GM13977 (cell line): ENCODE results near the gene TRPV4.

Experiments
- DNase-seq: peaks from one replicate; pipeline ENCODE4 v3.0.0; 2012; ENCODE audit warnings: low spot score
- in situ Hi-C: fragments of 300-500 bp; cut with MboI; formaldehyde crosslinking; loops from one replicate; pipeline ENCODE4 v1.12.0; 2022; ENCODE audit warnings: low sequenced_read_pairs, low pct_unique_long_range_greater_than_20kb, mixed read lengths, inconsistent platforms; ENCODE audit not compliant: unreplicated experiment
- TF ChIP-seq, protein P1 (sequence below): IDR thresholded peaks from 2 replicates; pipeline ENCODE4 v1.5.1; 2012; ENCODE audit warnings: mild to moderate bottlenecking, control low read depth; ENCODE audit not compliant: insufficient read depth; ENCODE audit errors: extremely low read depth, missing control alignments

TRPV4 gene

DNA sequence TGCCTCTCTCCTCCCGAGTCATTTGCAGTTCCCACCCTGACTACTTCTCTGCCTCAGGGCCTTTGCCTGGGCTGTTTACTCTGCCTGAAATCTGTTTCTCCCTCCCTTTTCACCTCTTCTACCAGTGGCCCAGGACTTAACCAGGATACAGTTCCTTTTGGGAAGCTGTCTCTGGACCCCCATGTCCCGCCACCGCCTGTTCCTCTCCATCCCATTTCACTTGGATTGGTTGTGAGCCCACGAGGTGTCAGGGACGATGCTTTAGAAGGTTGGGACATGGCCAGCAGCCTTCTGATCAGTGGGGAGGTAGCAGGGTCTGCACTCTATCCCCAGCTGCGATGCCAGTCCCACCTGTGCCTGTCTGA lies 67.8 kb downstream of the TRPV4 start:
- DNase-seq = no peak
- in situ Hi-C loops = no loop called here
- TF ChIP-seq, protein P1, sequence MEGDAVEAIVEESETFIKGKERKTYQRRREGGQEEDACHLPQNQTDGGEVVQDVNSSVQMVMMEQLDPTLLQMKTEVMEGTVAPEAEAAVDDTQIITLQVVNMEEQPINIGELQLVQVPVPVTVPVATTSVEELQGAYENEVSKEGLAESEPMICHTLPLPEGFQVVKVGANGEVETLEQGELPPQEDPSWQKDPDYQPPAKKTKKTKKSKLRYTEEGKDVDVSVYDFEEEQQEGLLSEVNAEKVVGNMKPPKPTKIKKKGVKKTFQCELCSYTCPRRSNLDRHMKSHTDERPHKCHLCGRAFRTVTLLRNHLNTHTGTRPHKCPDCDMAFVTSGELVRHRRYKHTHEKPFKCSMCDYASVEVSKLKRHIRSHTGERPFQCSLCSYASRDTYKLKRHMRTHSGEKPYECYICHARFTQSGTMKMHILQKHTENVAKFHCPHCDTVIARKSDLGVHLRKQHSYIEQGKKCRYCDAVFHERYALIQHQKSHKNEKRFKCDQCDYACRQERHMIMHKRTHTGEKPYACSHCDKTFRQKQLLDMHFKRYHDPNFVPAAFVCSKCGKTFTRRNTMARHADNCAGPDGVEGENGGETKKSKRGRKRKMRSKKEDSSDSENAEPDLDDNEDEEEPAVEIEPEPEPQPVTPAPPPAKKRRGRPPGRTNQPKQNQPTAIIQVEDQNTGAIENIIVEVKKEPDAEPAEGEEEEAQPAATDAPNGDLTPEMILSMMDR = no peak

DNA sequence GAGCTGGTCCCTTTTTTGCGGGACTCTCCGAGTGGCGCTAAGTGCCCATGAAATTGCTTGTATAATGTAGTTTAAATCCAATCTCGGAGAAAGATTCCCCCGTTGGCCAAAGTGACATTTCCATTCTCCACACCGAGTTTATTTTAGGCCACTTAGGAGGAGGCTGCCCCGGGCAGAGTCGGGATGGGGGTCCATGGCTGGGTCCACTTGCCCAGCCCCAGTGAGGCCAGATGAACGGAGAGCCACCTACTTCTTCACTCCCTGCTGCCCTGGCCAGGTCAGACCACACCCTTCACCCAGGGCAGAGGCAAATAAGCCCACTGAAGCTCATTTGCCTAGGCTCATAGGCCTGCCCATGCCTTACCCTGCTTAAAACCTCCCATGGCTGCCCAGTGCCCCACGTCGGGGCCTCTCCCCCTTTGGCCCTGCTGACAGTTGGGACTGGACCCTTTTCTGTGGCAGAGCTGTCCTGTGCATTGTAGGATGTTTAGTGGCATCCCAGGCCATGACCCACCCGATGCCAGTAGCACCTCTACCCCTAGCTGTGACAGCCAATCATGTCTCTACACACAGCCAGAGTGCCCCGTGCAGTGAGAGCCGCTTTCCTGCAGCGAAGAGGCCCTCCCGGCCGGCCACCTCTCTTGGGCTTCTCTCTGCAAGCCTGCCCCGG lies 68.3 kb downstream of the TRPV4 start:
- in situ Hi-C loops = no loop called here
- TF ChIP-seq, protein P1 = no peak
- no peak for DNase-seq

DNA sequence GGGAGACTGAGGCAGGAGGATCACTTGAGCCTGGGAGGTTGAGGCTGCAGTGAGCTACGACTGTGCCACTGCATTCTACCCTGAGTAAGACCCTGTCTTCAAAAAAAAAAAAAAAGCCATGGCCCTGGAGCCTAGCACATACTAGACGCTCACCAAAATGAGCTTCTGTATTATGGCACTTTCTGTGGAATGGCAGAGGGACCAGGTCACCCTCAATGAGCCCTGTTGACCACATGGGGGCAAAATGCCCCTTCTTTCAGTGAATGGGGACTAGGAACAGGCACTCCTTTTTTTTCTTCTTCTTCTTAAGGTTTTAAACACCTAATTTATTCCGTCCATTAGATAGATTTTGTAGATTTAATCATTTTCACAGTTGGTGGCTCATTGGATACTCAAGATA lies 69.1 kb downstream of the TRPV4 start:
- TF ChIP-seq, protein P1 = no peak
- in situ Hi-C loops = no loop called here
- DNase-seq = no peak

DNA sequence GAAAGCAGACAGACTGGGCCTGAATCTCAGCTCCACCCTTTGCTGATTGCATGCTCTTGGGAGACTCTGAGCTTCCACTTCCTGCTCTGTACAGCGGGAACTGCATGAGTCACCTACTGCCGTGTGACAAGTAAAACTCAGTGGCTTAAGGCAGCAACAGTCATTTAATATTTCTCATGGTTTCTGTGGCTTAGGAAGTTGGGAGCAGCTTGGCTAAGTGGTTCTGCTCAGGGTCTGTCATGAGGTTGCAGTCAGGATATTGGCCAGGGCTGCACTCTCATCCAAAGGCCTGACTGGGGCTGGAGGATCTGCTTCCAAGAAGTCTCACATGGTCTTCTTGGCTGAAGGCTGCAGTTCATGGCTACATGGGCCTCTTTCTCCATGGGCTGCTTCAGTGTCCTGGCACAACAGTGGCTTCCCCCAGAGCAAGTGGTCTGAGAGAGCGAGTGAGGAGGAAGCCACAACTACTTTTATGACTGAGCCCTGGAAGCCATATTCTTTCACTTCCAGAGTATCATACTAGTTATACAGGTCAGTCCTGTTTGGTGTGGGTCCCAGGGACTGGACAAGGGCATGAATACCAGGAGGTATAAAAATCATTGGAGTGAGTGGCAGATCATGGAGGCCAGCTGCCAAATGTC lies 69.9 kb downstream of the TRPV4 start:
- in situ Hi-C loops = no loop called here
- DNase-seq = no peak
- TF ChIP-seq, protein P1 = no peak

DNA sequence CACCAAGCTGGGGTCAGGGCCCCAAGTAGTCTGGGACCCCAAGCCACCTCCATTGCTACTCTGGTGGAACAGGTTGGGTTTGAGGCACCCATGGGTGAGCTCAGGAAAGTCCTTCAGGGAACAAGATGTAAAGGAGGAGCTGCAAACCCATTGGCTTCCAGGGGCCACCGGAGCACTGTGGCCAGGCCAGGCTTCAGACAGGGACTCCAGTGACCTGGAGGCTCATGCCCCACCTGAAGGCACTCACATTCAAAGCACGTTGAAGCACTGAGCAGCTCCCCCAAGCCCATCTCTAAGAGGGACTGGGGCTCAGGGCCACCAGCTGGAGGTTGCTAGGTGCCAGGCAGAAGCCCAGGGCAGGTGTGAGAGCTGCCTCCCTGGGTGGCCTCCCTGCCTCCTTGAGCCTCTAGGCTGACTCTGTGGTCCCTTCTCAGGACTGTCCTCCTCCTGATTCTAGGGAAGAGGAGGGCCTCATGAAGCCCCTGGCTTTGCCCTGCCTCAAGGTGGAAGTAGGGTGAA lies 70.5 kb downstream of the TRPV4 start:
- DNase-seq = no peak
- in situ Hi-C loops = no loop called here
- TF ChIP-seq, protein P1 = no peak

DNA sequence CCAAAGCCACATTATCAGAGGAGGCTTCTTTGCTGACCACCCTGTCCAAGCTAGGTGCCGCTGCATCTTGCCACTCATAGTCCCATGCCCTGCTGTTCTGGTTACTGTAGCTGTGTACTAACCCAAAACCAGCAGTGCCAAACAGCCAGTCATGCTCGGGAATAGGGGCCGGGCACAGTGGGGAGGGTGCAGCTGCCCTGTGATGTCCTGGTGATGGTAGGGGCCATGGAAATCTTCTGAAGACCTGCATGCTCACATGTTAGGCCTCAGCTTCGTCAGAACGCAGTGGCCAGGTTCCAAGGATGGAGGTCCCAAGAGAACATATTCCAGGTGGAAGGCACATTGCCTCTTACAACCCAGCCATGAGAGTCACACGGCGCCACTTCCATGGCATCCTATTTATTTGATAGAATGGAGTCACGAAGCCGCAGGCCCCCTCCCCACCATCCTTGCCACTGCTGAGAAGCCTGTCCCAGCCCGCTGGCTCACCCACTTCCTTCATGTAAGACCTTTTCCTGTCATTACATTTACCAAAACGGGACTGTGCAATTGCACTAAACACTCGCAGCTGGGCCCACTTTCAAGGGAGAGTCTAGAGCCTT lies 71.0 kb downstream of the TRPV4 start:
- TF ChIP-seq, protein P1 = no peak
- no peak for DNase-seq
- in situ Hi-C loops = no loop called here
